Activated naive CD8-positive, alpha-beta T cell treated with anti-CD3 and anti-CD28 coated beads for 36 hours (primary cell): ENCODE data around the gene SLX4IP. TPM values are rescaled to one million over a fixed set of nuclear protein-coding genes. Genes with fewer than 3 reads are reported as not detected.

Source experiments
- DNase-seq: peaks from one replicate; pipeline ENCODE4 v3.0.0; 2021
- H3K27ac Mint-ChIP-seq: one replicate; pipeline ENCODE4 v1.8.0; 2022; ENCODE audit warnings: mild to moderate bottlenecking, moderate library complexity, mixed read lengths
- H3K27me3 Mint-ChIP-seq: one replicate; pipeline ENCODE4 v1.8.0; 2022; ENCODE audit warnings: mild to moderate bottlenecking, mixed read lengths
- H3K36me3 Mint-ChIP-seq: one replicate; pipeline ENCODE4 v1.8.0; 2021; ENCODE audit warnings: mild to moderate bottlenecking, mixed read lengths
- H3K4me1 Mint-ChIP-seq: one replicate; pipeline ENCODE4 v1.8.0; 2021; ENCODE audit warnings: mixed read lengths
- H3K4me3 Mint-ChIP-seq: one replicate; pipeline ENCODE4 v1.8.0; 2022; ENCODE audit warnings: mild to moderate bottlenecking, moderate library complexity, mixed read lengths
- H3K9me3 Mint-ChIP-seq: one replicate; pipeline ENCODE4 v1.8.0; 2022; ENCODE audit warnings: mixed read lengths
- total RNA-seq, 2 experiments: library from RNA; stranded (reverse); gene quantifications; one replicate each; pipeline ENCODE4 v1.2.3, GENCODE V29; 2021

SLX4IP gene
- total RNA-seq, 2 experiments from 2014 or later: 7.4 to 7.9 TPM

DNA sequence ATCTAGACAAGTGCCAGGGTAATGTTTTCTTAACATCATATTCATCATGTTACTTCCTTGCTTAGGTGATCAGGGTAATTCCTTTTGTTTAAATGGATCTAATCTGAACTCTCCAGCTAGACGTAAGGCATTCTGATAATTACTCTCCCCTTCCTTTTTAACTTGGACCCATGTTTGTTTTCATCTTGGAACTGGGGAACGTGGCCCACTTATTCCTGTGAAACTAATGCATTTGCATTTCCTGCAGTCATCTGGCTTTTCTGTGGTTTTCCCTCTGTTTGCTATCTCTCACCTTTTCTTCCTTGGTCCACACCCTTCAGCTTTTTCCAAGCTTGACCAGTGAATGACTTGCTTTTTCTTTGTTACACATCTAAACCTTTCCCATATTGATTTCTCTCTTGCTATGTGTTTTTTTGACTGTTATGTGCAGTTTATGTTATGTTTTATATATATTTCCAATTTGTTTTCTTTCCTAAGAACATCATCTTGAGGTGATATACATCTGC, 33.3 kb downstream of the SLX4IP start:
- Mint-ChIP-seq H3K27ac (no peak overlapping the region), H3K4me1 (peaks cover 4% of the 10 kb centered on the region), H3K27me3 (no peaks in the 10 kb centered on the region), H3K9me3 (no peaks in the 10 kb centered on the region), H3K4me3 (no peak overlapping the region), H3K36me3 (peaks cover 24% of the 10 kb centered on the region)
- DNase-seq: no peak

- no peak for DNase-seq
- Mint-ChIP-seq H3K9me3 (no peaks in the 10 kb centered on the region), H3K27me3 (no peaks in the 10 kb centered on the region), H3K27ac (no peak overlapping the region), H3K4me1 (peaks cover 4% of the 10 kb centered on the region), H3K4me3 (no peak overlapping the region), H3K36me3 (peaks cover 18% of the 10 kb centered on the region)
These were observed 34.0 kb downstream of the SLX4IP start for GRCh38 chr20:10469056-10469455.

DNA sequence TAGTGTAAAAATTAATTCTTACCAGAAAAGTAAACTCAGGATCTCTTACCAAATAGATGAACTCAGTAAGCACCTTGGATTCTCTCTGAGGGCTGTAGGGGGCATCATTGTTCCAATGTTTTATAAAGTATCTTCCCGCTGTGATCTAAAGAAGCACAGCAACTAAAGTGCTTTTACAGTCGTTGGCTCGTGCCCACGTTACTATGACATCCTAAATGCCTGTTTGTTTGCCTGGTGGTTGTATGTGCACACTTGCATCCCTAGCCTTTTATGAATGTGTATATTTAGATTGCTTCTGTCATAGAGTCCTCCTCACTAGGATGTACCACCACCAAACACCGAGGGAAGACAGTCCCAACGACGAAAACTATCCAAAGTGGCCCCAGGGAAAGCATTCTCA, 34.5 kb downstream of the SLX4IP start:
- Mint-ChIP-seq H3K27ac (no peak overlapping the region), H3K27me3 (no peaks in the 10 kb centered on the region), H3K36me3 (peaks cover 18% of the 10 kb centered on the region), H3K4me3 (no peak overlapping the region), H3K9me3 (no peaks in the 10 kb centered on the region), H3K4me1 (peaks cover 7% of the 10 kb centered on the region)
- DNase-seq: no peak

DNA sequence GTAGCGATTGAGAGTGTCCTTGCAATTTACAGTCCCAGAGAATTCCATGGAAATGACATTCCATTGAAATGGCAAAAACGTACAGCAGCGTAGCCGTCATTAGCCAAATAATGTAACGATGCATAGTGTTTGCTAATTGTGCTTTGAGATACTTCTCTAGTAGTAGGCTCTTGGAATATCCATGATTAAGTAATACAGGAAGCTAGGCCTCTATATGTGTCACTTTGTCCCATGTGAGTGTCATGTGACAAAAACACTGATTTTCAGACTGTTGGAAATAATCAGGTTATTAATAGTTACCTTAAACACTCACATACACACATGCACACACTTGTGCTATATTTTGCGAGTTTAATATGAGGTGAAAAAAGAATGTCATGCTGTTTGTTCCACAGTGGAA, 35.2 kb downstream of the SLX4IP start:
- Mint-ChIP-seq H3K4me3 (no peak overlapping the region), H3K4me1 (peaks cover 10% of the 10 kb centered on the region), H3K36me3 (peaks cover 16% of the 10 kb centered on the region), H3K27ac (no peak overlapping the region), H3K9me3 (no peaks in the 10 kb centered on the region), H3K27me3 (no peaks in the 10 kb centered on the region)
- no peak for DNase-seq

GRCh38 chr20:10472871-10473270, 37.8 kb downstream of the SLX4IP start:
- peaks cover 18% of the 10 kb centered on the region for H3K36me3 Mint-ChIP-seq
- DNase-seq: no peak
- no peak overlapping the region for H3K27ac Mint-ChIP-seq
- no peaks in the 10 kb centered on the region for H3K27me3 Mint-ChIP-seq
- H3K4me1 Mint-ChIP-seq: peaks cover 18% of the 10 kb centered on the region
- H3K9me3 Mint-ChIP-seq: no peaks in the 10 kb centered on the region
- no peak overlapping the region for H3K4me3 Mint-ChIP-seq

DNA sequence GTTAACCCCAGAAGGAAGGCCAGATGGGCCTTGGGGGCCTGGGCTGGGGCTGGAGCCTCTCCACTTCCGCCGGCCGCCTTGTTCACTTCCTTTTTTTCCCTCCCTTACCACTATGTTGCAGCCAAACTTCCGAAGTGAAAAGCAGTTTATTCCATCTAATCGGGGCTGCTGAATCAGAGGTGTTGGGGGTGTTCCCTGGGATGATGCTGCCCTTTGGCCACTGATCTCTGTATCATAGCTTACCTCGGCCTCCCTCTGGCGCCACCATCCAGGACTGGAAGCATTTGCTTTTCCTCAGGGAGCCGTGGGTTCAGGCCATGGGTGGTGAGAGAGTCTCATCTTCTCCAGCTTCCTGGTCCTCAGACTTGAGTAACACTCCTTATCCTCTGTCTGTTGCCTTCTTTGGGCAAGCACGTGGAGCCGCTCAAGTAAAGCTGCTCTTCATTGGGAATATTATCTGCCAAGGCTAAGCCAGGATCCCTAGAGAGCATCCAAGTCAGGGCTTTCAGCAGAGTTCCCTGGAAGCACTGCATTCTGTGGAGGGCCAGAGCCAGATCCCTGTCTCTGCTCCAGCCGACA, 39.6 kb downstream of the SLX4IP start:
- H3K27ac Mint-ChIP-seq: no peak overlapping the region
- H3K27me3 Mint-ChIP-seq: no peaks in the 10 kb centered on the region
- H3K9me3 Mint-ChIP-seq: no peaks in the 10 kb centered on the region
- H3K36me3 Mint-ChIP-seq: peaks cover 19% of the 10 kb centered on the region
- H3K4me1 Mint-ChIP-seq: peaks cover 16% of the 10 kb centered on the region
- no peak for DNase-seq
- no peak overlapping the region for H3K4me3 Mint-ChIP-seq

GRCh38 chr20:10475225-10475624, 40.1 kb downstream of the SLX4IP start:
- no peak overlapping the region for H3K4me3 Mint-ChIP-seq
- H3K9me3 Mint-ChIP-seq: no peaks in the 10 kb centered on the region
- no peaks in the 10 kb centered on the region for H3K27me3 Mint-ChIP-seq
- no peak for DNase-seq
- peaks cover 14% of the 10 kb centered on the region for H3K36me3 Mint-ChIP-seq
- no peak overlapping the region for H3K27ac Mint-ChIP-seq
- H3K4me1 Mint-ChIP-seq: peaks cover 13% of the 10 kb centered on the region

DNA sequence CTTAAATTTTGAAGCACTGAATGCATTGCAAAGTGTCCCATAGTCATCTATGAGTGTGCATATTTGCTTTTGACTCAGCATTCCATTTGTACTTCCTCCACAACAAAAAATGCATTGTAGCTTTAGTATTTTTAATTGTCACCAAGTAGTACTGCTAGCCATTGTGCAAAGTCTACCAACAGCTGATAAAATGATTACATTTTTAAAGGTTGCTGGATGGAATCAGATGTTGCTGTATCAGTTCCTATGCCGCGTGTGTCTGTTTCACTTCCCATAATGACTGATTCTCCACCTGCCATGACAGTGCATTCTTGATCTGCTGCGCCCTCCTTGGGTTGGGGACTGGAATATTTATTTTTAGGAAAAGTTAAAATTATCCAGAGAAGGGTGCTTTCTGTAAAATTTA, 41.2 kb downstream of the SLX4IP start:
- no peak for DNase-seq
- Mint-ChIP-seq H3K9me3 (no peaks in the 10 kb centered on the region), H3K27ac (no peak overlapping the region), H3K4me3 (no peak overlapping the region), H3K4me1 (peaks cover 13% of the 10 kb centered on the region), H3K36me3 (peaks cover 9% of the 10 kb centered on the region), H3K27me3 (no peaks in the 10 kb centered on the region)

DNA sequence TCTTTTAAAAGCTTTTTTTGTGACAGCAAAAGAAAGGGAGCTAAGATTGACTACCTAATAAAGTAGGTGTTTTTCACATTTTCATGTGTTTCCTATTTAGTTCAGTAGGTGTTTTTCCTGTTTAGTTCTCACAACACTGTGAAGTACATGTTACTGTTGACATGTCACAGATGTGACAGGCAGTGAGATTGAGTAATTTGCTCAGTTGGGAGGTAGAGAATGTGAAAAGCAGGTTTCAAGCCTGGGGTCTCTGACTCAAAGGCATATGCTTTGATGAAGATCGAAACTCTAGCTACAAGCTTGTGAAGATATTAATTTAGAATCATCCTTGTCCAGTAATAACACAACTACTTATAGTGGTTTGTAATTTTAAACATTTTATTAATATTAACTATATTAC, 43.1 kb downstream of the SLX4IP start:
- no peaks in the 10 kb centered on the region for H3K9me3 Mint-ChIP-seq
- no peak overlapping the region for H3K27ac Mint-ChIP-seq
- H3K4me3 Mint-ChIP-seq: no peak overlapping the region
- H3K4me1 Mint-ChIP-seq: peaks cover 13% of the 10 kb centered on the region
- H3K27me3 Mint-ChIP-seq: no peaks in the 10 kb centered on the region
- H3K36me3 Mint-ChIP-seq: peaks cover 8% of the 10 kb centered on the region
- DNase-seq: no peak

GRCh38 chr20:10478930-10479329, 43.8 kb downstream of the SLX4IP start:
- peaks cover 13% of the 10 kb centered on the region for H3K4me1 Mint-ChIP-seq
- H3K27me3 Mint-ChIP-seq: no peaks in the 10 kb centered on the region
- peaks cover 8% of the 10 kb centered on the region for H3K36me3 Mint-ChIP-seq
- no peak for DNase-seq
- H3K27ac Mint-ChIP-seq: no peak overlapping the region
- no peaks in the 10 kb centered on the region for H3K9me3 Mint-ChIP-seq
- no peak overlapping the region for H3K4me3 Mint-ChIP-seq

- Mint-ChIP-seq H3K4me3 (no peak overlapping the region), H3K36me3 (peaks cover 13% of the 10 kb centered on the region), H3K9me3 (no peaks in the 10 kb centered on the region), H3K27ac (no peak overlapping the region), H3K4me1 (peaks cover 2% of the 10 kb centered on the region), H3K27me3 (no peaks in the 10 kb centered on the region)
- no peak for DNase-seq
These were observed 46.6 kb downstream of the SLX4IP start for GRCh38 chr20:10481676-10482075.

- H3K4me3 Mint-ChIP-seq: no peak overlapping the region
- H3K4me1 Mint-ChIP-seq: peaks cover 10% of the 10 kb centered on the region
- H3K27me3 Mint-ChIP-seq: no peaks in the 10 kb centered on the region
- no peaks in the 10 kb centered on the region for H3K9me3 Mint-ChIP-seq
- H3K36me3 Mint-ChIP-seq: peaks cover 15% of the 10 kb centered on the region
- no peak for DNase-seq
- no peak overlapping the region for H3K27ac Mint-ChIP-seq
These were observed 48.6 kb downstream of the SLX4IP start for GRCh38 chr20:10483691-10484090.

GRCh38 chr20:10487142-10488136, 52.3 kb downstream of the SLX4IP start:
- no peaks in the 10 kb centered on the region for H3K9me3 Mint-ChIP-seq
- peaks cover 17% of the 10 kb centered on the region for H3K36me3 Mint-ChIP-seq
- H3K4me1 Mint-ChIP-seq: peaks cover 34% of the 10 kb centered on the region
- H3K27ac Mint-ChIP-seq: peak overlapping the region; percentile 29
- no peaks in the 10 kb centered on the region for H3K27me3 Mint-ChIP-seq
- no peak overlapping the region for H3K4me3 Mint-ChIP-seq
- no peak for DNase-seq

GRCh38 chr20:10488534-10488933, 53.4 kb downstream of the SLX4IP start:
- Mint-ChIP-seq H3K27ac (no peak overlapping the region), H3K27me3 (no peaks in the 10 kb centered on the region), H3K4me1 (peaks cover 34% of the 10 kb centered on the region), H3K4me3 (no peak overlapping the region), H3K36me3 (peaks cover 21% of the 10 kb centered on the region), H3K9me3 (peaks cover 2% of the 10 kb centered on the region)
- no peak for DNase-seq

DNA sequence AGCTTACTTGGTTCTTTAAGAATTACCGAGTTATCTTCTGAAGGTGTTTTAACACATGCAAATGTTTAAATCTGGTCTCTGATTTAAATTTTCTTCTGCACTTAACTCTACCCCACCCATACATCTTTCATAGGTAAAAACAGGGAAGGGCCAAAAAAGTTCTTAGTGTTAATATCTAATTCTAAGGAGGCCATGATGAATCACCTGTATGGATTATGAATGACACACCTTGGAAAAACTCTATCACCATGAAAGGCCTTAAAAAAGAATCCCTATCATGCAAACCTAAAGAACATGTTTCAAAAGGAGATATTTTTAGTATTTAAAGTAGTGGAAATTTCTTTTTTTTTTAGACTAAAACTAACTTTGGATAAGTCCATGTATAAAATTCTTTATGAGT, 54.7 kb downstream of the SLX4IP start:
- Mint-ChIP-seq H3K27ac (no peak overlapping the region), H3K4me3 (no peak overlapping the region), H3K9me3 (peaks cover 2% of the 10 kb centered on the region), H3K27me3 (no peaks in the 10 kb centered on the region), H3K4me1 (peaks cover 39% of the 10 kb centered on the region), H3K36me3 (peaks cover 18% of the 10 kb centered on the region)
- DNase-seq: no peak
